ENCODE results near the gene VSIR. TPM values are rescaled to one million over a fixed set of nuclear protein-coding genes. Genes with fewer than 3 reads are reported as not detected.

VSIR gene
- total RNA-seq: 100 to 1,000 TPM in 1 of 2 experiments, 10 to 100 TPM in 1; 78.2 to 104 TPM

DNA sequence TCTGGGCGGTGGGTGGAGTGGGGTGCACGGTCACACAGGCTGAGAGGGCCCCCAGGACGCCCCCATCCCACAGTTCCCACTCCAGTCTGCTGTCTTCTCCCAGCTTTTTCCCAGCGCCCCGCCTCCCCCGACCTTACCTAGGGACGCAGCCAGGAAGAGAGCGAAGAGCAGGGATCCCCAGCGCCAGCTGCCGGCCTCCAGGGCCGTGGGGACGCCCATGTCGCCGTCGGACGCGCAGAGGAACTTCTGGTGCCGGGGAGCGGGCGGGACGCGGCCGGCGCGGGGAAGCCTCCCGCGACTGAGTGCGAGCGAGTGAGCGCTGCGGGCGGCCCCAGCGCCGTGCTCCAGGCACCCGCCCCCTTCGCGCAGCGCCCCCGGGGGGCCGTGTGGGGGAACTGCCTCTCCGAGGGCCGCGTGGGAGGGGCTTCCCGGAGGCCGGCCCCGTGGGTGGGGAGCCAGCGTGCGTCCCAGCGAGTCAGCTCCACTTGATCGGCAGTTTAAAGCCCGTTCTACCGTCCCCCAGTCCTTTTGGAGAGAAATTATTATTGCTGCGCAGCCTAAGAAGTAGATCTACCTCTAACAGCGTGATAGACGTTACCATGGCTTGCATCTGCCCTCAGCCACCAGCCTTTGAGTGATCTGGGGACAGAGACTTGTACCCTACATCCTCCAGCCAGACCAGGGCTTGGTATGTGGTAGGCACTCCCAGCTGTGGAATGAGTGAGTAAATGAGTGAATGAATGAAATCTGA is at the start of gene VSIR:
Gene VSIR, minus strand, starts transcription at position 300 of the 751 bp plus-strand sequence. Its CDS starts 81 bp downstream, at position 219.
- DNase-seq: peak; percentile 97
- ATAC-seq: peak; percentile 60
- H3K4me1 Mint-ChIP-seq: peaks cover 59% of the 10 kb centered on the region
- H3K9me3 Mint-ChIP-seq (ENCODE audit: low read depth): peaks cover 6% of the 10 kb centered on the region
- H3K27ac Mint-ChIP-seq: peak within 1 kb of the TSS; percentile 97
- no peaks in the 10 kb centered on the region for H3K27me3 Mint-ChIP-seq
- H3K4me3 Mint-ChIP-seq: peak within 1 kb of the TSS; percentile 92
- ChIA-PET CTCF (interaction anchor here (0.6 to 7.7 kb wide), 28 partner anchors 9 to 938 kb away, joined by 3 to 54 read pairs (median 3); no protein-coding TSS in a partner anchor), POLR2A (interaction anchor here (0.5 to 1.9 kb wide), 10 partner anchors 10 to 1206 kb away, joined by 3 to 12 read pairs (median 4); no protein-coding TSS in a partner anchor)
- intact Hi-C loops (cut with DNase I, micrococcal nuclease): loop anchor here (1.0 to 10.0 kb wide), 11 partner anchors 16 to 521 kb away; partner anchors contain the start of genes PSAP (in 2 of the 2), ANAPC16 (in 1 of the 2), ASCC1 (in 1 of the 2) and SLC29A3 (in 1 of the 2)
- H3K36me3 Mint-ChIP-seq (ENCODE audit: low read depth): peaks cover 35% of the 10 kb centered on the region

DNA sequence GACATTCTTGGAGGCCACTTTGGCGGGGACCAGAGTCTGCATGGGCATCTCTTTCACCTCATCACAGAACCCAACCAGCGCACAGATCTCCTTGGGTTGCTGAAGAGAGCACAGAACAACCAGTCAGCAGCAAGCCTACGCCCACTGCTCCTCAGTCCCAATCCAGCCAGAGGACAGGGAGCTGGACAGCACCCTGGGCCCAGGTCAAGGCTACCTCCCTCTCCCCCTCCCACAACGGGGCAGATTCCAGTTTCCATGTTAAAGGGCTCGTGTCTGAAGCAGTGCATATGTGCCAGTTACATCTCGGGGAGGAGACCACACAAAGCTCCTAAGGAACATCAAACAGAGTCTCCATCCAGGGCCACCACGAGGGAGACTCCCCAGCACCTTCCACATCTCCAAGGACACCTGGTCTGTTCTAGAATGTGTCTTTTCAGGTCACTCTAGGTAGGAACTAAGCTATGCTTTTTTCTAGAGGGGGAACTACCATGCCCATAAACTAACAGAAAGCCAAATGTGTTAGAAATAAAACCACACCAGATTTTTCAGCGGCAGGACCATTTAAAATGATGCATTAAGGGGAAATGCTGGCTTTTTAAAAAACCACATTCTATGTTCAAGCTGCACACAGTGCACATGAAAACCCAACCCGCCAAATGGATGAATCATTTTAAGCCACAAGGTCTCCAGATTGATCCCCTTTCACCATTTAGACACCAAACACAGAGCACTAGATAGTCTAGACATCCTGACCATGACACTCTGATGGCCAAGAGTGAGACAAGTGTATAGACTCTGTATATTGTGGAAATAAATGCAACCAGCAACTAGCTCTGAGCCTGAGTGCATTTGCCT is 48.8 kb upstream of the VSIR start:
- POLR2A ChIA-PET: interaction anchor here (0.6 kb wide), 1 partner anchor 124 kb away, joined by 3 read pairs; no protein-coding TSS in a partner anchor
- H3K4me3 Mint-ChIP-seq: no peak overlapping the region
- peak overlapping the region; percentile 34 for H3K27ac Mint-ChIP-seq

DNA sequence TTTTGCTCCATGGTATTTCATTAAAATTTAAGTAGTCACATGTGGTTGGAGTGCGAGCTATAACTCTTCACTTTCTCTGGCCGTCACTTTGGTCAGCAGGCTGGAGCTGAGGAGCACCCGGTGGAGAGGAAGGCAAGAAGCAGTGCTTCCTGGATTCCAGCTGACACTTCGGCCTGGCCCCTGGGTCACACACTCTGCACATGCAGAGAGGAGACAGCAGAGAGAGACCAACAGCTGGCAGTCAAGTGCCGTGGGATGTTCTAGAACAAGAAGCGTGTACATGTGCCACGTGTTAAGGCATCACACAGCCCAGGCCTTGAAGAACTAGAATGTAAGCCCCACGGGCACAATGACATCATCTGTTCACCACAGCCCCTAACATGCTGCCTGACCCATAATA is 47.6 kb upstream of the VSIR start:
- CTCF ChIA-PET: no interaction called here
- Mint-ChIP-seq H3K27ac (no peak overlapping the region), H3K4me1 (peaks cover 11% of the 10 kb centered on the region), H3K4me3 (no peak overlapping the region), H3K27me3 (no peaks in the 10 kb centered on the region), H3K9me3 (ENCODE audit: low read depth) (no peaks in the 10 kb centered on the region), H3K36me3 (ENCODE audit: low read depth) (peaks cover 43% of the 10 kb centered on the region)
- intact Hi-C loops (cut with DNase I, micrococcal nuclease): no loop called here
- ATAC-seq (no peak), DNase-seq (no peak)
- POLR2A ChIA-PET: no interaction called here

More for the DNA sequence above, 48.8 kb upstream of the VSIR start:
- Mint-ChIP-seq H3K36me3 (ENCODE audit: low read depth) (peaks cover 42% of the 10 kb centered on the region), H3K27me3 (no peaks in the 10 kb centered on the region), H3K9me3 (ENCODE audit: low read depth) (no peaks in the 10 kb centered on the region), H3K4me1 (peaks cover 11% of the 10 kb centered on the region)
- CTCF ChIA-PET: interaction anchor here (0.6 to 1.9 kb wide), 6 partner anchors 8 to 167 kb away, joined by 3 to 9 read pairs (median 3); no protein-coding TSS in a partner anchor
- peak; percentile 79 for ATAC-seq
- intact Hi-C loops (cut with DNase I, micrococcal nuclease): no loop called here
- DNase-seq: no peak

DNA sequence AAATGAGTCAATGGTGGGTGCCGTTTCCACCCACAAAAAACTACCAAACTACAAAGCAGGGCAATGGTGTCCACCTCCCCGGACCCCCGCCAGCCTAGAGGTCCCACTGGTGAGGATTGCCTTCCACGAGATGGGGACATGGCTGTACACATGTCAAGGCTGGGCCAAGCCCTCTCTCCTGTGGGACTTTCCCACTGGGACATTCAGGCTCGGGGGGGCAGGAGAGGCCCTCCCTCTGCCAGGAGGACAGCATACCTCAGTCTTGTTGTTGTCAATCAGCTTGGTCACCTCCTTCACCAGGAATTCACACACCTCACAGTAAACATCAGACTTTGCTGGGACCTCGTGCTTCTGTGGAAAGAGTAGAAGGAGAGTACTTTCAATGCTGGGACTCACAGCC is 46.7 kb upstream of the VSIR start:
- CTCF ChIA-PET: interaction anchor here (0.7 kb wide), 1 partner anchor 34 kb away, joined by 3 read pairs; no protein-coding TSS in a partner anchor

DNA sequence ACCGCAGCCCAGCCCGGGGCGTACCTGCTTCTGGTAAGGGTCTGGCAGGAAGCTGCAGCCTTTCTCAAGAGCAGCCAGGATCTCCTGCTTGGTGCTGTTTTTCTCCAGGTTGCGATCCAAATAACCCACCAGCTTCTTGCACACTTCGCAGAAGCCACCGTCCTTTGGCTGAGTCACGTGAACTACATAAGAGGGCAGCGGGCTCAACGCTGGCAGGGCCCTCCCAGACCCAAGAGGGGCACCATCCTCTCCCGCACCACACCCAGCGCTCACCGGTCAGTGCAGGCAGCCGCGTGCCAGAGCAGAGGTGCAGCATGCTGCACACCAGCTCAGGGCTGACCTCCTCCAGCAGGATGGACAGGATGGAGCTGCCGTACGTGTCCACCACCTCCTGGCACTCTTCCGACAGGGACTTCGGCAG is 46.1 kb upstream of the VSIR start:
- Mint-ChIP-seq H3K27ac (no peak overlapping the region), H3K9me3 (ENCODE audit: low read depth) (no peaks in the 10 kb centered on the region), H3K27me3 (no peaks in the 10 kb centered on the region), H3K36me3 (ENCODE audit: low read depth) (peaks cover 37% of the 10 kb centered on the region), H3K4me1 (peaks cover 11% of the 10 kb centered on the region), H3K4me3 (no peak overlapping the region)
- intact Hi-C loops (cut with DNase I, micrococcal nuclease): loop anchor here in 1 of 2 experiments (5.0 kb wide), 1 partner anchor 502 kb away; the partner anchor contains the start of gene SLC29A3
- ChIA-PET CTCF (interaction anchor here (0.7 to 0.9 kb wide), 2 partner anchors 34 to 122 kb away, joined by 3 to 4 read pairs; no protein-coding TSS in a partner anchor), POLR2A (no interaction called here)
- no peak for DNase-seq
- ATAC-seq: no peak

More for the DNA sequence above, 46.7 kb upstream of the VSIR start:
- H3K4me1 Mint-ChIP-seq: peaks cover 11% of the 10 kb centered on the region
- no peak overlapping the region for H3K27ac Mint-ChIP-seq
- no peak overlapping the region for H3K4me3 Mint-ChIP-seq
- intact Hi-C loops (cut with DNase I, micrococcal nuclease): loop anchor here in 1 of 2 experiments (5.0 kb wide), 1 partner anchor 503 kb away; the partner anchor contains the start of gene SLC29A3
- H3K36me3 Mint-ChIP-seq (ENCODE audit: low read depth): peaks cover 37% of the 10 kb centered on the region
- POLR2A ChIA-PET: no interaction called here
- DNase-seq (no peak), ATAC-seq (no peak)
- H3K9me3 Mint-ChIP-seq (ENCODE audit: low read depth): no peaks in the 10 kb centered on the region
- H3K27me3 Mint-ChIP-seq: no peaks in the 10 kb centered on the region

DNA sequence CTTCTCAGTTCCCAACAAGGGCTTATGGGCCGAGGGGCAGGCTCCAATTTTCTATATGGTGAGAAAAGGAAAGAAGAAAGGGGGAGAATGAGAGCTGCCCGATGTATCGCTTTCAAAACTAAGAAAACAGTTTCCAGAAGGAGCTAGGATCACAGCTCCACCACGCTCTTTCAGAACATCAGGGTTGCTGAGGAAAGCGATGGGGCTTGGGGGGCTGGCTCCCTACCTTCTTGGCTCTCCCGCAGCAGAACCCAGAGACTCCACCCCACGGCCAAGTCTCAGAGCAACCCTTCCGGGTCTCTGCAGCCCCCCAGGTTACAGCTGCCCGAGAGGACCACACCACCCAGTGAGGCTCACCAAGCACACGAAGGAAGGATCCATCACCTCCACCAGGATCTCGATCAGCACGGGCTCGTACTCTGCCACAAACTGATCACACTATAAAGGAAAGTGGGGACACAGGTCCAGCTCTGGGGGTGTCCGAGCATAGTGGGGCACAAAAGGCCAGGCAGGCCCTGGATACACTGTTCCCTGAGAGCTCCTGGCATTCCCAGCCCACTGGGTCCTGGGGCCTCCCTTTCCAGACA is 45.4 kb upstream of the VSIR start:
- no peak for DNase-seq
- no peak for ATAC-seq
- Mint-ChIP-seq H3K9me3 (ENCODE audit: low read depth) (no peaks in the 10 kb centered on the region), H3K27ac (no peak overlapping the region), H3K27me3 (no peaks in the 10 kb centered on the region), H3K4me3 (no peak overlapping the region), H3K4me1 (peaks cover 11% of the 10 kb centered on the region), H3K36me3 (ENCODE audit: low read depth) (peaks cover 34% of the 10 kb centered on the region)
- intact Hi-C loops (cut with DNase I, micrococcal nuclease): loop anchor here in 1 of 2 experiments (5.0 kb wide), 1 partner anchor 501 kb away; the partner anchor contains the start of gene SLC29A3
- POLR2A ChIA-PET: no interaction called here
- CTCF ChIA-PET: interaction anchor here (0.6 to 0.9 kb wide), 2 partner anchors 40 to 121 kb away, joined by 3 to 4 read pairs; no protein-coding TSS in a partner anchor

DNA sequence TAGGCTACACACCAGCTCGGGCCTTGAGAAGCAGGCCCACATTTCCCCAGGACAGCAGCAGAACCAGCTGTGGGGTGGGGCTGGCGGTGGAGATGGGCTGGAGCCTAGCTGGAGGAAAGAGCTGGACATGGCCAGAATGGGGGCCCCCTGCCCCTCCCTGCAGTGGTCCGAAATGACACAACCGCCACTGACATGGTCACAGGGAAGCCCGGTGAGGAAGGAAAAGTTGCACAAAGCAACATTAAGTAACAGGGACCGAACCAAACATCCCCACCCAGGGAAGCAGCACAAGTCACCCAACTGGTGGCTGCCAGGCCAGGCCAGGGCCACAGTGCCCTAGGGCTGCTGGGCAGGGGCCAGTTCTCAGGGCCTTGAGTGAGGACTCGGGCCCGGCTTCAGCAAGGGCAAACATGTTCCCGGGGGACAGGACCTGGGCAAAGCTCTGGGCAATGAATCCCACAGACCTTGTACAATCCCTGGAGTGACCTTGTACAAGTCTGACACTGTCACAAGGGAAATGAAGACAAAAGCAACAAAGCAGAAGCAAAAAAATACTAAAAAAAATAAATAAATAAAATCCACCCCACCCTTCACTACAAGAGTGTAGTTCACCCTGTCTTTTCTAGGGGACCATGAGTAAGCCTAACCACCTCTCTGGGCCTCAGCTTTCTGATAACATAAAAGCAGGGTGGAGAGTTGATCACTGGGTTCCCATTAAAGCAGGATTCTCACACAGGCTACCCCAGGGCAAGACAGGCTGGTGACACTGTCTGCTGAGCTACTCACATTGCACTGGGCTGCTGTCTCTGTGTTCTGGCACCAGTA is 44.7 kb upstream of the VSIR start:
- intact Hi-C loops (cut with DNase I, micrococcal nuclease): loop anchor here in 1 of 2 experiments (5.0 kb wide), 1 partner anchor 501 kb away; the partner anchor contains the start of gene SLC29A3
- ATAC-seq: no peak
- no peaks in the 10 kb centered on the region for H3K9me3 Mint-ChIP-seq (ENCODE audit: low read depth)
- H3K27ac Mint-ChIP-seq: no peak overlapping the region
- POLR2A ChIA-PET: no interaction called here
- CTCF ChIA-PET: interaction anchor here (0.6 kb wide), 2 partner anchors 39 to 324 kb away, joined by 3 read pairs; no protein-coding TSS in a partner anchor
- peaks cover 30% of the 10 kb centered on the region for H3K36me3 Mint-ChIP-seq (ENCODE audit: low read depth)
- no peak overlapping the region for H3K4me3 Mint-ChIP-seq
- H3K27me3 Mint-ChIP-seq: no peaks in the 10 kb centered on the region
- DNase-seq: no peak
- peaks cover 11% of the 10 kb centered on the region for H3K4me1 Mint-ChIP-seq

DNA sequence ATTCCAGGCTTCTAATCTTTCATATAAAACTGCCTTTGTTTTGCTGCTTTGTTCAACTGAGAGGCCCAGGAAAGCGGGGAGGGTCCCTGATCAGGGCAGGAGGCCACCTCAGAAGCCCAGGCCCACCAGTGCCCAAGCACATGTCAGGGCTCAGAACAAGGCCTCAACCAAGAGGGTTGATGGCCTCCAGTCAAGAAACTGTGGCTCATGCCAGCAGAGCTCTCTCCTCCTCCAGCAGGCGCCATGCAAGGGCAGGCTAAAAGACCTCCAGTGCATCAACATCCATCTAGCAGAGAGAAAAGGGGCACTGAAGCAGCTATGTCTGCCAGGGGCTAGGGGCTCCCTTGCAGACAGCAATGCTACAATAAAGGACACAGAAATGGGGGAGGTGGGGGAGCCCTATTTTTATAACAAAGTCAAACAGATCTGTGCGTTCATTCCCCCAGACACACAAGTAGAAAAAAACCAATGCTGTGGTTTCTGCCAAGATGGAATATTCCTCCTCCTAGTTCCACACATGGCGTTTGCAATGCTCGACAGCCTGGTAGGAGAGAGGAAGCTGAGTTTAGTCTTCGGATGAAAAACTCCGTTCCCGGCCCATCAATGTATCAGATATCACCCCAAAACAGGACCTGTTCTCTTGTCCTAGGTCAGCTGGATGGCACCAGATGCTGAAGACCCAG is 43.8 kb upstream of the VSIR start:
- Mint-ChIP-seq H3K27me3 (no peaks in the 10 kb centered on the region), H3K4me1 (peaks cover 6% of the 10 kb centered on the region), H3K27ac (no peak overlapping the region), H3K4me3 (no peak overlapping the region), H3K9me3 (ENCODE audit: low read depth) (no peaks in the 10 kb centered on the region), H3K36me3 (ENCODE audit: low read depth) (peaks cover 28% of the 10 kb centered on the region)
- ChIA-PET CTCF (interaction anchor here (0.7 to 1.6 kb wide), 3 partner anchors 10 to 443 kb away, joined by 3 to 5 read pairs (median 3); no protein-coding TSS in a partner anchor), POLR2A (no interaction called here)
- ATAC-seq (no peak), DNase-seq (no peak)
- intact Hi-C loops (cut with DNase I, micrococcal nuclease): loop anchor here in 1 of 2 experiments (5.0 kb wide), 1 partner anchor 500 kb away; the partner anchor contains the start of gene SLC29A3

DNA sequence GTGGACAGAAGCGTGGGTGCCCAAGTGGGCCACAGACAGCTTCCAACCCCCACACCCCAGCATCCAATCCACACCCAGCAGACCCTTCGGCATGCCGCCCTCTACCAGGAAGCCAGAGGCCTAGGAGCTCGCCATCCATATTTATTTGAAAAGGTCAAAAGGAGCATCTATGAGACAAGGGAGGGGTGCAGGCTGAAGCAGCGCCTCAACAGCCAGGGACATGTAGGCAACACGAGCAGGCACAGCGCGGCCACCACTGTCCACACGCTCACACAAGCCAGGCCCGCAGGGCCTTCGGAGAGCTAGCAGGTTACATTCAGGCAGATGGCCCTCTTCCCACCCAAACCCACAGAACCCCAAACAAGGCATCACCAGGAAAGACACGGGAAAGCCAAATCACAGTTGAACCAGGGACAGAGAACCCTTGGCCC is 43.1 kb upstream of the VSIR start:
- intact Hi-C loops (cut with DNase I, micrococcal nuclease): loop anchor here in 1 of 2 experiments (5.0 kb wide), 1 partner anchor 499 kb away; the partner anchor contains the start of gene SLC29A3
- Mint-ChIP-seq H3K4me3 (no peak overlapping the region), H3K36me3 (ENCODE audit: low read depth) (peaks cover 22% of the 10 kb centered on the region), H3K4me1 (peaks cover 2% of the 10 kb centered on the region), H3K27ac (no peak overlapping the region), H3K27me3 (no peaks in the 10 kb centered on the region), H3K9me3 (ENCODE audit: low read depth) (no peaks in the 10 kb centered on the region)
- POLR2A ChIA-PET: no interaction called here
- no peak for ATAC-seq
- no peak for DNase-seq
- CTCF ChIA-PET: interaction anchor here (0.6 to 1.6 kb wide), 3 partner anchors 10 to 444 kb away, joined by 3 to 5 read pairs (median 3); no protein-coding TSS in a partner anchor
